Neural progenitor cell (in vitro differentiated cells): ENCODE measurements around the gene DEFB129.

Source experiments
- CTCF ChIP-seq: fragments of 200-600 bp; sonication (generic); IDR thresholded peaks from 2 replicates; pipeline ENCODE4 v1.5.1; 2017; ENCODE audit warnings: antibody characterized with exemption, mild to moderate bottlenecking
- EZH2phosphoT487 ChIP-seq: fragments of 200-600 bp; sonication (generic); IDR thresholded peaks from 2 replicates; pipeline ENCODE4 v1.6.1; 2017; ENCODE audit warnings: antibody characterized with exemption

GRCh38 chr20:217266-217665, 9.8 kb upstream of the DEFB129 start:
- no peak for TF ChIP-seq CTCF
- no peak for TF ChIP-seq EZH2phosphoT487
